DMS 273 (cell line): Measurements from ENCODE around the gene ZNF793.

ENCODE experiments used
- DNase-seq: peaks from one replicate; lab custom pipeline; 2025; ENCODE audit not compliant: unreplicated experiment; lab: John Stamatoyannopoulos, UW

ZNF793 gene

GRCh38 chr19:37564624-37565369 is 58.1 kb downstream of the ZNF793 start:
- no peak for DNase-seq

GRCh38 chr19:37565370-37565669 is 58.6 kb downstream of the ZNF793 start:
- no peak for DNase-seq

GRCh38 chr19:37572203-37572602 is 65.5 kb downstream of the ZNF793 start:
- no peak for DNase-seq

GRCh38 chr19:37583340-37583739 is 76.6 kb downstream of the ZNF793 start:
- DNase-seq, result no peak
